ENCODE results near the gene PRR23E. TPM values are rescaled to one million over a fixed set of nuclear protein-coding genes. Genes with fewer than 3 reads are reported as not detected.
A peak's percentile ranks its signal among the peaks of the same experiment; 100 is the strongest.

PRR23E gene
- total RNA-seq, 2 experiments from 2014 or later = not detected

- Histone ChIP-seq H2AFZ (ENCODE audit: low read length) (no peak overlapping the region), H3K79me2 (ENCODE audit: insufficient read depth, low read depth, low read length) (no peaks in the 10 kb centered on the region), H3K27ac (ENCODE audit: low read depth, low read length, poor library complexity, severe bottlenecking) (no peak overlapping the region), H3K9me2 (ENCODE audit: insufficient read depth, low read length) (no peaks in the 10 kb centered on the region), H3K36me3 (ENCODE audit: insufficient read depth, low read length) (no peaks in the 10 kb centered on the region), H3K4me2 (ENCODE audit: low read length) (no peak overlapping the region), H3K9me3 (ENCODE audit: low read length) (no peaks in the 10 kb centered on the region; the same call in 1 of the 2 replicates), H3K4me3 (ENCODE audit: low read depth, low read length, poor library complexity, severe bottlenecking) (no peak overlapping the region), H3K4me1 (ENCODE audit: insufficient read depth, low read length, poor library complexity, severe bottlenecking) (no peaks in the 10 kb centered on the region), H4K20me1 (ENCODE audit: insufficient read depth, low read length) (no peaks in the 10 kb centered on the region)
- BruUV-seq (replicated peaks) = no TSS peak
- ChIA-PET CTCF (ENCODE audit: unreplicated experiment) (no interaction called here), POLR2A (no interaction called here)
- no peak for TF ChIP-seq EZH2phosphoT487 (IDR thresholded peaks at IDR 0.05; ENCODE audit: borderline replicate concordance, low read depth, low read length)
- TF ChIP-seq, protein P1, sequence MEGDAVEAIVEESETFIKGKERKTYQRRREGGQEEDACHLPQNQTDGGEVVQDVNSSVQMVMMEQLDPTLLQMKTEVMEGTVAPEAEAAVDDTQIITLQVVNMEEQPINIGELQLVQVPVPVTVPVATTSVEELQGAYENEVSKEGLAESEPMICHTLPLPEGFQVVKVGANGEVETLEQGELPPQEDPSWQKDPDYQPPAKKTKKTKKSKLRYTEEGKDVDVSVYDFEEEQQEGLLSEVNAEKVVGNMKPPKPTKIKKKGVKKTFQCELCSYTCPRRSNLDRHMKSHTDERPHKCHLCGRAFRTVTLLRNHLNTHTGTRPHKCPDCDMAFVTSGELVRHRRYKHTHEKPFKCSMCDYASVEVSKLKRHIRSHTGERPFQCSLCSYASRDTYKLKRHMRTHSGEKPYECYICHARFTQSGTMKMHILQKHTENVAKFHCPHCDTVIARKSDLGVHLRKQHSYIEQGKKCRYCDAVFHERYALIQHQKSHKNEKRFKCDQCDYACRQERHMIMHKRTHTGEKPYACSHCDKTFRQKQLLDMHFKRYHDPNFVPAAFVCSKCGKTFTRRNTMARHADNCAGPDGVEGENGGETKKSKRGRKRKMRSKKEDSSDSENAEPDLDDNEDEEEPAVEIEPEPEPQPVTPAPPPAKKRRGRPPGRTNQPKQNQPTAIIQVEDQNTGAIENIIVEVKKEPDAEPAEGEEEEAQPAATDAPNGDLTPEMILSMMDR (conservative IDR thresholded peaks at IDR 0.05; ENCODE audit: low read length) = no peak
- intact Hi-C loops (cut with micrococcal nuclease; ENCODE audit: unreplicated experiment) = no loop called here
- no peak for DNase-seq (ENCODE audit: low spot score)
Observed at GRCh38 chr3:127175272-127175671, 17.7 kb upstream of the PRR23E start.

GRCh38 chr3:127177226-127177625, 15.7 kb upstream of the PRR23E start:
- no peaks in the 10 kb centered on the region for H3K36me3 ChIP-seq (ENCODE audit: insufficient read depth, low read length)

GRCh38 chr3:127180859-127181258, 12.1 kb upstream of the PRR23E start:
- ChIA-PET POLR2A (no interaction called here), CTCF (ENCODE audit: unreplicated experiment) (no interaction called here)
- H3K4me1 ChIP-seq (ENCODE audit: insufficient read depth, low read length, poor library complexity, severe bottlenecking) = no peaks in the 10 kb centered on the region
- no peaks in the 10 kb centered on the region for H4K20me1 ChIP-seq (ENCODE audit: insufficient read depth, low read length)
- H3K27ac ChIP-seq (ENCODE audit: low read depth, low read length, poor library complexity, severe bottlenecking) = no peak overlapping the region
- no peak overlapping the region for H3K4me3 ChIP-seq (ENCODE audit: low read depth, low read length, poor library complexity, severe bottlenecking)
- H3K9me2 ChIP-seq (ENCODE audit: insufficient read depth, low read length) = no peaks in the 10 kb centered on the region
- H3K36me3 ChIP-seq (ENCODE audit: insufficient read depth, low read length) = no peaks in the 10 kb centered on the region
- TF ChIP-seq EZH2phosphoT487 (IDR thresholded peaks at IDR 0.05; ENCODE audit: borderline replicate concordance, low read depth, low read length) = no peak
- TF ChIP-seq, protein P1 (conservative IDR thresholded peaks at IDR 0.05; ENCODE audit: low read length) = no peak
- no peaks in the 10 kb centered on the region; the same call in 1 of the 2 replicates for H3K9me3 ChIP-seq (ENCODE audit: low read length)
- intact Hi-C loops (cut with micrococcal nuclease; ENCODE audit: unreplicated experiment) = no loop called here
- no peak overlapping the region for H3K4me2 ChIP-seq (ENCODE audit: low read length)
- no peaks in the 10 kb centered on the region for H3K79me2 ChIP-seq (ENCODE audit: insufficient read depth, low read depth, low read length)
- no TSS peak for BruUV-seq (replicated peaks)
- no peak for DNase-seq (ENCODE audit: low spot score)
- H2AFZ ChIP-seq (ENCODE audit: low read length) = no peak overlapping the region

More at GRCh38 chr3:127177226-127177625, 15.7 kb upstream of the PRR23E start:
- intact Hi-C loops (cut with micrococcal nuclease; ENCODE audit: unreplicated experiment) = no loop called here
- H2AFZ ChIP-seq (ENCODE audit: low read length) = no peak overlapping the region
- H3K9me2 ChIP-seq (ENCODE audit: insufficient read depth, low read length) = no peaks in the 10 kb centered on the region
- no peaks in the 10 kb centered on the region for H3K4me1 ChIP-seq (ENCODE audit: insufficient read depth, low read length, poor library complexity, severe bottlenecking)
- H4K20me1 ChIP-seq (ENCODE audit: insufficient read depth, low read length) = no peaks in the 10 kb centered on the region
- ChIA-PET POLR2A (no interaction called here), CTCF (ENCODE audit: unreplicated experiment) (no interaction called here)
- H3K79me2 ChIP-seq (ENCODE audit: insufficient read depth, low read depth, low read length) = no peaks in the 10 kb centered on the region
- no peak overlapping the region for H3K4me3 ChIP-seq (ENCODE audit: low read depth, low read length, poor library complexity, severe bottlenecking)
- no TSS peak for BruUV-seq (replicated peaks)
- DNase-seq (ENCODE audit: low spot score) = peak; percentile 6
- H3K9me3 ChIP-seq (ENCODE audit: low read length) = no peaks in the 10 kb centered on the region; the same call in 1 of the 2 replicates
- TF ChIP-seq EZH2phosphoT487 (IDR thresholded peaks at IDR 0.05; ENCODE audit: borderline replicate concordance, low read depth, low read length) = no peak
- TF ChIP-seq, protein P1 (conservative IDR thresholded peaks at IDR 0.05; ENCODE audit: low read length) = peak; percentile 33; the same call in 1 of the 2 replicates
- H3K27ac ChIP-seq (ENCODE audit: low read depth, low read length, poor library complexity, severe bottlenecking) = no peak overlapping the region
- H3K4me2 ChIP-seq (ENCODE audit: low read length) = no peak overlapping the region
